Astrocyte of the cerebellum (primary cell): ENCODE measurements around the gene TIAM2.

Experiments used
- DNase-seq: peaks from one replicate; pipeline ENCODE4 v3.0.0-alpha.2; 2011; ENCODE audit warnings: low read depth
- H3K4me3 ChIP-seq: 2 replicates; pipeline ENCODE4 v1.5.1; 2011; ENCODE audit warnings: mild to moderate bottlenecking, low read depth, low read length, moderate library complexity
- in situ Hi-C: cut with HindIII; loops from 2 replicates; pipeline ENCODE4 v1.10.0; 2017; ENCODE audit warnings: low sequenced_read_pairs
- TF ChIP-seq, protein P1 (sequence below): IDR thresholded peaks from 2 replicates; pipeline ENCODE4 v1.5.1; 2012; ENCODE audit warnings: low read length, low read depth, moderate library complexity, mild to moderate bottlenecking; ENCODE audit errors: missing control alignments

Gene TIAM2

DNA sequence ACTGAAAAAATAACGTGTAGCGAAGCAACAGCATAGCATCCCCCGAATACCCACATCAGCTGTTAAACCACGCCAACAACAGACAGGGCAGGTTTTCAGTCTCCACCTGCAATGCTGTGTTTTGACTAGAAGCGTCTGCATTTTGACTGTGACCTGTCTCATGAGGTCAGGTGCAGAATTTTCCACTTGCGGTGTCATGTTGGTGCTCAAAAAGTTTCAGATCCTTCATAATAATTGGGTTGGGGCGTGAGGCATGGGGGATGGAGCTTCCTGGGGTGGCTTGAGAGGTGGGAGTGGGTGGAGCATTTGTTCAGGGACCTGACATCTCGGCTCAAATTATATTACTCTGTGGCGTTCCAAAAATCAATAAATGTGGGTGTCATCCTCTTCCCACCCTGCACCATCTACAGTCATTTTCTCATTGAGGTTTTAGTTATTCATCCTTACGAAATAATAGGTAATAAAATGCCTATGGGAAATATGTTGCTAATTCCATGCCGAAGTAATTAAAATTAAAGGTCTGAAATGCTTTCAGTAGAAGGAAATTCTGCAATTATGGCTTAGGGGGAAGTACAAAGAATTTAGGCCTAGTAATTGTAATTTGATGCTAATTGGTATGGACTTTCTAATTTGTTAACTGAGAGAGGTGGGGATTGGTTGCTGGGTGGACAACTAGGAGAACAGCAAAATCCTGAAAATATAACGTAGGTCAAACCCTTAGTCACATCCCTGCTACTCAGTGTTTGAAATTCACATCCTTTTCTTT lies 81.0 kb downstream of the TIAM2 start:
- in situ Hi-C loops: no loop called here
- TF ChIP-seq, protein P1, sequence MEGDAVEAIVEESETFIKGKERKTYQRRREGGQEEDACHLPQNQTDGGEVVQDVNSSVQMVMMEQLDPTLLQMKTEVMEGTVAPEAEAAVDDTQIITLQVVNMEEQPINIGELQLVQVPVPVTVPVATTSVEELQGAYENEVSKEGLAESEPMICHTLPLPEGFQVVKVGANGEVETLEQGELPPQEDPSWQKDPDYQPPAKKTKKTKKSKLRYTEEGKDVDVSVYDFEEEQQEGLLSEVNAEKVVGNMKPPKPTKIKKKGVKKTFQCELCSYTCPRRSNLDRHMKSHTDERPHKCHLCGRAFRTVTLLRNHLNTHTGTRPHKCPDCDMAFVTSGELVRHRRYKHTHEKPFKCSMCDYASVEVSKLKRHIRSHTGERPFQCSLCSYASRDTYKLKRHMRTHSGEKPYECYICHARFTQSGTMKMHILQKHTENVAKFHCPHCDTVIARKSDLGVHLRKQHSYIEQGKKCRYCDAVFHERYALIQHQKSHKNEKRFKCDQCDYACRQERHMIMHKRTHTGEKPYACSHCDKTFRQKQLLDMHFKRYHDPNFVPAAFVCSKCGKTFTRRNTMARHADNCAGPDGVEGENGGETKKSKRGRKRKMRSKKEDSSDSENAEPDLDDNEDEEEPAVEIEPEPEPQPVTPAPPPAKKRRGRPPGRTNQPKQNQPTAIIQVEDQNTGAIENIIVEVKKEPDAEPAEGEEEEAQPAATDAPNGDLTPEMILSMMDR: no peak
- DNase-seq: no peak
- no peak overlapping the region for H3K4me3 ChIP-seq

DNA sequence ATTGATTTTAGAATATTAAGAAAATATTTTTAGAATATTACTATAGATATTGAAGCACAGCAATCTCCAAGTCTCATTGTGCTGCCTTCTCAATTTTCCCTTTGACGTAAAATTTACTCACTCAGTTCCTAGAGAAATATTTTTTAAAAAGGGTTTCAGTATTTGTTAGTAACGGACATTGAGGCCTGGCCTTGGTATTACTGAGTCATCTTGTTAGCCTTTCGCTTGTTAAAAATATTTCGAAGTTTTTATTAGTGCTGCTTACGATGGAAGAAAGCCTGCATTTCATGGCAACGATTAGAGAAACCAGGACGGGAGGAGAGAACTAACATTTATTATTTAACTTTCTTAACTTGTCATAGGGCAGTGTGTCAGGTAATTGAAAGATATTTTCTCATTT lies 82.2 kb downstream of the TIAM2 start:
- H3K4me3 ChIP-seq: no peak overlapping the region
- TF ChIP-seq, protein P1: no peak
- in situ Hi-C loops: no loop called here
- no peak for DNase-seq

DNA sequence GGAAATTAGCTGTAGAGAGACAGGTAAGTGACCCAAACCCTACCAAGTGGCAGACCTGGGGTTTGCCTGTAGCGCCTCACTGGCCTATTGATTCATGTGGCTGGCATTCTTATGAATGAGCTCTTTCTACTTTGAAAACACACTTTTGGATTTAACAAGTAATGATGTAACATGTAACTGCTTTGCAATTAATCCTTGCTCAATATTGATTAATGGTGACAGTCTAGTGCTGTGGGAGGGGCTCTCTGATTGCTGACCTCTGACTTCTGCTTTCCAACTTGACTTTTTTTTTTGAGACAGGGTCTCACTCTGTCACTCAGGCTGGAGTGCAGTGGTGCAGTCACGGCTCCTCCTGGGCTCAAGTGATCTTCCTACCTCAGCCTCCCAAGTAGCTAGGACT lies 82.7 kb downstream of the TIAM2 start:
- TF ChIP-seq, protein P1: no peak
- no peak for DNase-seq
- H3K4me3 ChIP-seq: no peak overlapping the region
- in situ Hi-C loops: no loop called here

DNA sequence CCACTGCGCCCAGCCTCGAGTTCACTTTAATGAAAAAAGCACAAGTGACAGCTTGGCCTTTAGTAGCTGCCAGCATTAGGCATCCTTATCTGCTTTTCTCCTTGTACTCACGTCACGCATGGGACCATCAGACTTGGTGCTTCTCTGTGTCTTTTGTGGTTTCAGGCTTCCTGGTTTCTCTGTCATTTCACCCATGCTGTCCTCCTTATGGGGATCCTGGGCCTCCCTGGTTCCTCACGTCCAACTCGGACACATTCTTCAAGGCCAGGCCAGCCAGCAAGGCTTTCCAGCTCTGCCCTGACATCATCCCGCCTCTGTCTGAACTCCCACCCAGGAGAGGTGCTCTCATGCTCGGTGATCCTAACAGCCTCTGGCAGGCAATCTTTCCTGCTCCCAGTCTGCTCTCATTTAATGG lies 83.2 kb downstream of the TIAM2 start:
- no peak for DNase-seq
- no peak overlapping the region for H3K4me3 ChIP-seq
- in situ Hi-C loops: no loop called here
- TF ChIP-seq, protein P1: no peak

DNA sequence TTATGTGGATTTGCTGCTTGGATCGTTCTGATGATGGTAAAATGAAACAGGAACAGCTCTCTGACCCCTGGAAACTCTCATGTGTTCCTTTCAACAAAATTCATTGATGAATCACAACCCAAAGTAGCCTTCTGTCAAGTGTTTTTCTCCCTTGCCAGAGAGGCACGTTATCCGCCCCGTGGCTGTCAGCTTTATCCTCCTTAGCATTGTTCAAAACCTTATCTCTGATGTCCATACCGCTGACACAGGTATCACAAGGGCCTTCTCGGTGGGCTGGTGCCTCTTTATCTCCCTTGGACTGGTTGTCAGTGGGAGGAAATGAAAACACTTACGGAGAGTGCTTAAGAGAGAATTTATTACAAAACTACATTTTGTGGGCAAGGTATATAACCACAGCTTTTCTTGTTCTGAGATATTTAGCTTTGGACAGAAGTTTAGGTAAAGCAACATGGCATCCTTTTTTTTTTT lies 84.9 kb downstream of the TIAM2 start:
- no peak for DNase-seq
- in situ Hi-C loops: no loop called here
- TF ChIP-seq, protein P1: no peak
- H3K4me3 ChIP-seq: no peak overlapping the region

DNA sequence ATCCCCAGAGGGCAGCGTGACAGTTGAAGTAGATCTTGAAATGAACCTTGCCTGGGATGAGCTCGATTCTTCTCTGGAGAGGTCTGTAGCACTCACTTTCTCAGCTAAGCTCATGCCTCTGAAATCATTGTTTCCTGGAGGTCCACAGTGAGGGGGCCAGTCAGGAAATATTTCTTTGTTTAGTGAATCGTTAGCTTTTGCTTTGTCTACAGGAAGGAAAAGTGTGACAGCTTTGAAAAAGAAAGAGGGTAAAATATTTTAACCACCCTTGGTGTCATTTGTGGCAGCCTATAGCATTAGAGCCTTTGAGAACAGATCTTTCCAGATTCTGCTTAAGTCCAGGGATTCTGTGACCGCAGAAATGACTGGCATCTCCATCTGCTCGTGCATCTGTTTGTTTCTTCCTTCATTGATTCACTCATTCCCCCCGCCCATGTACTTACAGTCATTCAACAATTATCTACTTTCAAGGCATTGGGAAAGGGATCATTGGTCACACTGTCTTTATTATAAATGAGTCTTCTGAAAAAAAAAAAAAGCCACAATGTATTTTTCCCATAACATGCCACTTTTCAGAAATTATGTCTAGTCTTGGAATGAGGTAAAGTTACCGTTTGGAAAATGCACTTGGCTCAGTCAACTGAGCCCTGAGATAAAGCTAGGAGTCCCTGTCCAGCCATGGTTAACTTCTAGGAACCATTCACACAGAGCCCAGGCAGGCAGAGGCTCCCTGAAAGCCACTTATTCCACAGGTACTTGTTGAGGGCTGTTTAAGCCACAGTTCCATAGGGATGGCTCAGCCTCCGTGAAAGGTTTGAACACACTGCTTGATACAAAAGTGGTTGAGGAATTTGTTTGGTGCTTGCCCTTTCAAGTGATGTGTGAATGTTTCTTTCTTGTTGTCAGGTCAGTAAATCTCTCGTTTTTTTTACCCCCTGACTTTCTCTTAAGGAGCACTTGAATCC lies 86.0 kb downstream of the TIAM2 start:
- H3K4me3 ChIP-seq: no peak overlapping the region
- TF ChIP-seq, protein P1: no peak
- DNase-seq: peak; percentile 26
- in situ Hi-C loops: no loop called here
